Cardiac septum (tissue), 1 donor: Measurements from ENCODE around the gene ADM2. TPM values are rescaled to one million over a fixed set of nuclear protein-coding genes. Genes with fewer than 3 reads are reported as not detected.
"Not testable (repeated sequence)": the region's sequence is repeated elsewhere in the genome, so short reads cannot be mapped to it uniquely, and the experiment has no call there.

Experiments
- DNase-seq: peaks from one replicate; pipeline ENCODE4 v3.0.0-alpha.2; 2020; ENCODE audit warnings: low spot score
- intact Hi-C: fragments of 100-400 bp; cut with DNase I; formaldehyde crosslinking; loops from one replicate; pipeline ENCODE4 v1.14.0; 2022
- long read RNA-seq: library from polyadenylated mRNA; unstranded; transcript quantifications from one replicate; pipeline ENCODE4 v2.0.0, GENCODE V29; 2021
- total RNA-seq: library from RNA; stranded (reverse); fragmentation: NEBNext Ultra II Directional; extraction: Animal tissue kit (Norgen Biotek cat#: 25700); gene quantifications from one replicate; pipeline ENCODE4 v1.2.1, GENCODE V29; 2021
- donor health status: DM: no; HTN: no; CAD: no.

ADM2 gene
- total RNA-seq: 0.13 TPM
- long read RNA-seq: 0 reads

GRCh38 chr22:50481440-50482106 is at the start of gene ADM2:
Gene ADM2, plus strand, starts transcription at chr22:50481543. Its CDS starts 305 bp downstream, at chr22:50481848.
- intact Hi-C loops: no loop called here
- DNase-seq: no peak

GRCh38 chr22:50432131-50432876 is 49.0 kb upstream of the ADM2 start:
- intact Hi-C loops: no loop called here

GRCh38 chr22:50432877-50433510 is 48.3 kb upstream of the ADM2 start:
- intact Hi-C loops, DNase-seq: not testable (repeated sequence)

More at GRCh38 chr22:50432131-50432876, 49.0 kb upstream of the ADM2 start:
- no peak for DNase-seq

- no peak for DNase-seq
- intact Hi-C loops: no loop called here
Measured at GRCh38 chr22:50434849-50435248, 46.5 kb upstream of the ADM2 start.

GRCh38 chr22:50435291-50436014 is 45.9 kb upstream of the ADM2 start:
- no peak for DNase-seq
- intact Hi-C loops: no loop called here

- intact Hi-C loops: no loop called here
- DNase-seq: no peak
Measured at GRCh38 chr22:50436015-50436830, 45.1 kb upstream of the ADM2 start.

- intact Hi-C loops: no loop called here
- DNase-seq: no peak
Measured at GRCh38 chr22:50436841-50437341, 44.5 kb upstream of the ADM2 start.

GRCh38 chr22:50437511-50438304 is 43.6 kb upstream of the ADM2 start:
- no peak for DNase-seq
- intact Hi-C loops: no loop called here

GRCh38 chr22:50438305-50439275 is 42.8 kb upstream of the ADM2 start:
- intact Hi-C loops: no loop called here
- no peak for DNase-seq

GRCh38 chr22:50439314-50439870 is 42.0 kb upstream of the ADM2 start:
- DNase-seq: no peak
- intact Hi-C loops: no loop called here

GRCh38 chr22:50439871-50440331 is 41.4 kb upstream of the ADM2 start:
- intact Hi-C loops: no loop called here
- DNase-seq: no peak

- intact Hi-C loops: no loop called here
- no peak for DNase-seq
Measured at GRCh38 chr22:50440544-50441249, 40.6 kb upstream of the ADM2 start.

GRCh38 chr22:50441428-50441993 is 39.8 kb upstream of the ADM2 start:
- intact Hi-C loops: no loop called here
- no peak for DNase-seq

GRCh38 chr22:50443197-50443596 is 38.1 kb upstream of the ADM2 start:
- intact Hi-C loops: no loop called here
- no peak for DNase-seq

GRCh38 chr22:50443801-50444625 is 37.3 kb upstream of the ADM2 start:
- no peak for DNase-seq
- intact Hi-C loops: no loop called here
